HUES48 (cell line): Measurements from ENCODE around the gene DIDO1.
A peak's percentile ranks its signal among the peaks of the same experiment; 100 is the strongest.

Source experiments
- H3K27ac ChIP-seq: one replicate; pipeline ENCODE4 v1.7.0; 2013; ENCODE audit warnings: low read depth, low read length, inconsistent platforms
- H3K27me3 ChIP-seq: 2 replicates; pipeline ENCODE4 v1.6.1; 2013; ENCODE audit warnings: mild to moderate bottlenecking, low read length; ENCODE audit not compliant: control insufficient read depth, insufficient read depth
- H3K36me3 ChIP-seq: 2 replicates; pipeline ENCODE4 v1.6.1; 2013; ENCODE audit warnings: low read length; ENCODE audit not compliant: control insufficient read depth, insufficient read depth
- H3K4me1 ChIP-seq: 2 replicates; pipeline ENCODE4 v1.6.1; 2013; ENCODE audit warnings: mild to moderate bottlenecking, low read length; ENCODE audit not compliant: control insufficient read depth, insufficient read depth
- H3K4me3 ChIP-seq: 2 replicates; pipeline ENCODE4 v1.5.1; 2013; ENCODE audit warnings: mild to moderate bottlenecking, low read depth, low read length
- H3K9ac ChIP-seq: 2 replicates; pipeline ENCODE4 v1.6.1; 2013; ENCODE audit warnings: mild to moderate bottlenecking, low read depth, low read length, moderate library complexity
- H3K9me3 ChIP-seq: 2 replicates; pipeline ENCODE4 v1.6.1; 2013; ENCODE audit warnings: low read length; ENCODE audit not compliant: control insufficient read depth, insufficient read depth

Gene DIDO1

GRCh38 chr20:62905536-62906117 lies 20.7 kb downstream of the DIDO1 start:
- H3K4me3 ChIP-seq = no peak overlapping the region
- H3K9me3 ChIP-seq = no peaks in the 10 kb centered on the region
- H3K9ac ChIP-seq = no peak overlapping the region
- H3K27ac ChIP-seq = no peak overlapping the region
- H3K4me1 ChIP-seq = peaks cover 5% of the 10 kb centered on the region; the same call in 1 of the 2 replicates
- peaks cover 99% of the 10 kb centered on the region for H3K36me3 ChIP-seq
- H3K27me3 ChIP-seq = no peaks in the 10 kb centered on the region

GRCh38 chr20:62902926-62903615 lies 23.2 kb downstream of the DIDO1 start:
- no peak overlapping the region for H3K9ac ChIP-seq
- H3K27ac ChIP-seq = no peak overlapping the region
- no peaks in the 10 kb centered on the region for H3K9me3 ChIP-seq
- H3K27me3 ChIP-seq = no peaks in the 10 kb centered on the region
- H3K4me1 ChIP-seq = peaks cover 27% of the 10 kb centered on the region
- H3K36me3 ChIP-seq = peaks cover 74% of the 10 kb centered on the region
- H3K4me3 ChIP-seq = no peak overlapping the region

GRCh38 chr20:62901891-62902290 lies 24.4 kb downstream of the DIDO1 start:
- Histone ChIP-seq H3K4me3 (no peak overlapping the region), H3K9me3 (no peaks in the 10 kb centered on the region), H3K27me3 (no peaks in the 10 kb centered on the region), H3K9ac (no peak overlapping the region), H3K27ac (no peak overlapping the region), H3K4me1 (peaks cover 27% of the 10 kb centered on the region), H3K36me3 (peaks cover 65% of the 10 kb centered on the region)

GRCh38 chr20:62900692-62901584 lies 25.4 kb downstream of the DIDO1 start:
- Histone ChIP-seq H3K9ac (no peak overlapping the region), H3K9me3 (no peaks in the 10 kb centered on the region), H3K4me1 (peaks cover 27% of the 10 kb centered on the region), H3K4me3 (no peak overlapping the region), H3K27me3 (no peaks in the 10 kb centered on the region), H3K27ac (peak overlapping the region; percentile 83), H3K36me3 (peaks cover 65% of the 10 kb centered on the region)

- H3K4me1 ChIP-seq = peaks cover 27% of the 10 kb centered on the region
- H3K9me3 ChIP-seq = no peaks in the 10 kb centered on the region
- no peaks in the 10 kb centered on the region for H3K27me3 ChIP-seq
- peaks cover 65% of the 10 kb centered on the region for H3K36me3 ChIP-seq
- no peak overlapping the region for H3K4me3 ChIP-seq
- H3K9ac ChIP-seq = no peak overlapping the region
- H3K27ac ChIP-seq = peak overlapping the region; percentile 83
Measured at GRCh38 chr20:62900052-62900691, 26.1 kb downstream of the DIDO1 start.

- H3K4me1 ChIP-seq = peaks cover 27% of the 10 kb centered on the region
- peaks cover 65% of the 10 kb centered on the region for H3K36me3 ChIP-seq
- no peak overlapping the region for H3K9ac ChIP-seq
Measured at GRCh38 chr20:62899633-62900051, 26.7 kb downstream of the DIDO1 start.

GRCh38 chr20:62898970-62899632 lies 27.2 kb downstream of the DIDO1 start:
- Histone ChIP-seq H3K9ac (no peak overlapping the region), H3K9me3 (no peaks in the 10 kb centered on the region), H3K27me3 (no peaks in the 10 kb centered on the region), H3K27ac (peak overlapping the region; percentile 21), H3K4me1 (peaks cover 27% of the 10 kb centered on the region), H3K4me3 (no peak overlapping the region), H3K36me3 (peaks cover 66% of the 10 kb centered on the region)

More at GRCh38 chr20:62899633-62900051, 26.7 kb downstream of the DIDO1 start:
- Histone ChIP-seq H3K27me3 (no peaks in the 10 kb centered on the region), H3K9me3 (no peaks in the 10 kb centered on the region), H3K27ac (peak overlapping the region; percentile 21), H3K4me3 (no peak overlapping the region)

GRCh38 chr20:62898093-62898964 lies 28.0 kb downstream of the DIDO1 start:
- no peak overlapping the region for H3K4me3 ChIP-seq
- H3K4me1 ChIP-seq = peaks cover 27% of the 10 kb centered on the region
- H3K9me3 ChIP-seq = no peaks in the 10 kb centered on the region
- peaks cover 66% of the 10 kb centered on the region for H3K36me3 ChIP-seq
- H3K27me3 ChIP-seq = no peaks in the 10 kb centered on the region
- no peak overlapping the region for H3K27ac ChIP-seq
- H3K9ac ChIP-seq = no peak overlapping the region

GRCh38 chr20:62897666-62898065 lies 28.6 kb downstream of the DIDO1 start:
- H3K36me3 ChIP-seq = peaks cover 66% of the 10 kb centered on the region
- H3K9me3 ChIP-seq = no peaks in the 10 kb centered on the region
- H3K27ac ChIP-seq = no peak overlapping the region
- H3K9ac ChIP-seq = no peak overlapping the region
- no peak overlapping the region for H3K4me3 ChIP-seq
- no peaks in the 10 kb centered on the region for H3K27me3 ChIP-seq
- peaks cover 27% of the 10 kb centered on the region for H3K4me1 ChIP-seq
